Activated CD8-positive, alpha-beta memory T cell treated with anti-CD3 and anti-CD28 coated beads, Interleukin-2, amount 50 U/mL, for 48 hours (primary cell): ENCODE data around the gene NPFFR1.

Source experiments
- DNase-seq: peaks from one replicate; pipeline ENCODE4 v3.0.0-alpha.2; 2020

The NPFFR1 gene

GRCh38 chr10:70212879-70213278, 70.9 kb downstream of the NPFFR1 start:
- no peak for DNase-seq

- no peak for DNase-seq
Observed at GRCh38 chr10:70212277-70212676, 71.5 kb downstream of the NPFFR1 start.

- no peak for DNase-seq
Observed at GRCh38 chr10:70206762-70207161, 77.0 kb downstream of the NPFFR1 start.

- DNase-seq: no peak
Observed at GRCh38 chr10:70201105-70201504, 82.7 kb downstream of the NPFFR1 start.

GRCh38 chr10:70198696-70199466, 84.9 kb downstream of the NPFFR1 start:
- DNase-seq: no peak
